ENCODE results near the gene ADAMTS4. TPM values are rescaled to one million over a fixed set of nuclear protein-coding genes. Genes with fewer than 3 reads are reported as not detected.

ADAMTS4 gene
- total and polyA plus RNA-seq, 8 donors, result 0.89 to 20.6 (median 2.3) TPM

GRCh38 chr1:161185732-161186311, 13.0 kb downstream of the ADAMTS4 start:
- Histone ChIP-seq H3K27me3 (no peaks in the 10 kb centered on the region), H3K9me3 (no peaks in the 10 kb centered on the region), H3K4me1 (peaks cover 0 to 36% (median 7%) of the 10 kb centered on the region in 4 donors), H3K36me3 (peaks cover 0 to 3% (median 1%) of the 10 kb centered on the region in 4 donors), H3K4me3 (no peak overlapping the region), H3K27ac (peak overlapping the region; percentile 3 to 85 (median 55))
- no peak for DNase-seq
- WGBS, 5 donors, result 35 to 50% (median 40%) methylated on average over 2 of the region's 2 CpGs
- no peak for TF ChIP-seq POLR2A (IDR thresholded peaks at IDR 0.05)
- TF ChIP-seq CTCF (IDR thresholded peaks at IDR 0.05), result no peak
- no peak for TF ChIP-seq POLR2AphosphoS5 (IDR thresholded peaks at IDR 0.05)
- no peak for TF ChIP-seq EP300 (IDR thresholded peaks at IDR 0.05)
- intact Hi-C loops (cut with DNase I; ENCODE audit: low total_unique reads), result no loop called here

- WGBS, 5 donors, result 18 to 26% (median 20%) methylated on average over 3 of the region's 3 CpGs
- H3K27me3 ChIP-seq, result no peaks in the 10 kb centered on the region
- no peaks in the 10 kb centered on the region for H3K9me3 ChIP-seq
- TF ChIP-seq CTCF (IDR thresholded peaks at IDR 0.05) (no peak), POLR2AphosphoS5 (IDR thresholded peaks at IDR 0.05) (peak in 1 of 3 donors; percentile 8)
- H3K4me3 ChIP-seq, result no peak overlapping the region
- peak; percentile 58 to 89 for DNase-seq
- intact Hi-C loops (cut with DNase I; ENCODE audit: low total_unique reads), result no loop called here
- peak overlapping the region in 4 of 5 donors; percentile 54 to 85 (median 67) for H3K27ac ChIP-seq
- peaks cover 0 to 36% (median 7%) of the 10 kb centered on the region in 4 donors for H3K4me1 ChIP-seq
- no peaks in the 10 kb centered on the region for H3K36me3 ChIP-seq
Observed at GRCh38 chr1:161185282-161185682, 13.6 kb downstream of the ADAMTS4 start.

GRCh38 chr1:161182214-161182613, 16.6 kb downstream of the ADAMTS4 start:
- Histone ChIP-seq H3K4me1 (peaks cover 8 to 46% (median 16%) of the 10 kb centered on the region in 4 donors), H3K4me3 (no peak overlapping the region), H3K36me3 (no peaks in the 10 kb centered on the region), H3K9me3 (no peaks in the 10 kb centered on the region), H3K27me3 (no peaks in the 10 kb centered on the region), H3K27ac (peak overlapping the region; percentile 33 to 66 (median 54))
- intact Hi-C loops (cut with DNase I; ENCODE audit: low total_unique reads), result no loop called here
- DNase-seq, result no peak
- WGBS, 5 donors, result 75 to 92% (median 86%) methylated on average over 1 of the region's 1 CpG
- no peak for TF ChIP-seq POLR2AphosphoS5 (IDR thresholded peaks at IDR 0.05)
- no peak for TF ChIP-seq POLR2A (IDR thresholded peaks at IDR 0.05)
- TF ChIP-seq EP300 (IDR thresholded peaks at IDR 0.05), result no peak

DNA sequence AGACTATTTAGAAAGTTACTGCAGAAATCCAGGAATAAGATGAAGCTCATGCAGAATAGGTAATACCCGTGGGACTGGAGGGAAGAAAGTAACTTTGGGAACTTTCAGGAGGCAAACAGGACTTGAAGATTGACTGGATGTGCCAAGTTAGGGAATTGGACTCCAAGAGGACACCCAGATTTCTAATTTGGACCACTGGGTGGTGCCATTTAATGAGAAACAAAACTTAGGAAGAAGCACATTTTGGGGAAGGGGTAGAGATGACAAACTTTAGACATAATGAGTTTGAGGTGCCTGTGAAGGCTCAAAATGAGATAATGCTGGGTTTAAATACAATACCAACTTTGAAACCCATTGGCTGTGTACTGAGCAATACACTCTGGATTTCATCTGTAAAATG, 18.2 kb downstream of the ADAMTS4 start:
- peaks cover 20 to 47% (median 28%) of the 10 kb centered on the region in 4 donors for H3K4me1 ChIP-seq
- H3K27me3 ChIP-seq, result no peaks in the 10 kb centered on the region
- WGBS, 5 donors, result 41 to 78% (median 75%) methylated on average over 1 of the region's 1 CpG
- no peak overlapping the region for H3K4me3 ChIP-seq
- H3K27ac ChIP-seq, result no peak overlapping the region
- H3K9me3 ChIP-seq, result no peaks in the 10 kb centered on the region
- intact Hi-C loops (cut with DNase I; ENCODE audit: low total_unique reads), result no loop called here
- peaks cover 3 to 4% (median 4%) of the 10 kb centered on the region in 4 donors for H3K36me3 ChIP-seq
- TF ChIP-seq EP300 (IDR thresholded peaks at IDR 0.05), result no peak
- no peak for TF ChIP-seq POLR2A (IDR thresholded peaks at IDR 0.05)
- peak in 1 of 7 experiments; percentile 6 for TF ChIP-seq CTCF (IDR thresholded peaks at IDR 0.05)
- no peak for TF ChIP-seq POLR2AphosphoS5 (IDR thresholded peaks at IDR 0.05)
- no peak for DNase-seq

- DNase-seq, result no peak
- Histone ChIP-seq H3K36me3 (peaks cover 11 to 13% (median 13%) of the 10 kb centered on the region in 4 donors), H3K27me3 (no peaks in the 10 kb centered on the region), H3K27ac (no peak overlapping the region), H3K9me3 (no peaks in the 10 kb centered on the region), H3K4me3 (no peak overlapping the region), H3K4me1 (peaks cover 24 to 42% (median 29%) of the 10 kb centered on the region in 4 donors)
- WGBS, 5 donors, result 82 to 94% (median 91%) methylated on average over 3 of the region's 3 CpGs
- intact Hi-C loops (cut with DNase I; ENCODE audit: low total_unique reads), result no loop called here
- TF ChIP-seq POLR2AphosphoS5 (IDR thresholded peaks at IDR 0.05) (no peak), CTCF (IDR thresholded peaks at IDR 0.05) (no peak)
Observed at GRCh38 chr1:161179698-161180097, 19.2 kb downstream of the ADAMTS4 start.
